ENCODE results near the gene TBCD. TPM values are rescaled to one million over a fixed set of nuclear protein-coding genes. Genes with fewer than 3 reads are reported as not detected.
"Not testable (repeated sequence)": the region's sequence is repeated elsewhere in the genome, so short reads cannot be mapped to it uniquely, and the experiment has no call there.

The TBCD gene
- total RNA-seq, 1 donor from 2014 or later, result 84.8 TPM

- Histone ChIP-seq H3K27me3 (ENCODE audit: low read depth) (no peaks in the 10 kb centered on the region), H3K27ac (no peak overlapping the region), H3K9me3 (no peaks in the 10 kb centered on the region), H3K36me3 (peaks cover 66% of the 10 kb centered on the region), H3K4me3 (no peak overlapping the region), H3K4me1 (no peaks in the 10 kb centered on the region)
- TF ChIP-seq, protein P1, sequence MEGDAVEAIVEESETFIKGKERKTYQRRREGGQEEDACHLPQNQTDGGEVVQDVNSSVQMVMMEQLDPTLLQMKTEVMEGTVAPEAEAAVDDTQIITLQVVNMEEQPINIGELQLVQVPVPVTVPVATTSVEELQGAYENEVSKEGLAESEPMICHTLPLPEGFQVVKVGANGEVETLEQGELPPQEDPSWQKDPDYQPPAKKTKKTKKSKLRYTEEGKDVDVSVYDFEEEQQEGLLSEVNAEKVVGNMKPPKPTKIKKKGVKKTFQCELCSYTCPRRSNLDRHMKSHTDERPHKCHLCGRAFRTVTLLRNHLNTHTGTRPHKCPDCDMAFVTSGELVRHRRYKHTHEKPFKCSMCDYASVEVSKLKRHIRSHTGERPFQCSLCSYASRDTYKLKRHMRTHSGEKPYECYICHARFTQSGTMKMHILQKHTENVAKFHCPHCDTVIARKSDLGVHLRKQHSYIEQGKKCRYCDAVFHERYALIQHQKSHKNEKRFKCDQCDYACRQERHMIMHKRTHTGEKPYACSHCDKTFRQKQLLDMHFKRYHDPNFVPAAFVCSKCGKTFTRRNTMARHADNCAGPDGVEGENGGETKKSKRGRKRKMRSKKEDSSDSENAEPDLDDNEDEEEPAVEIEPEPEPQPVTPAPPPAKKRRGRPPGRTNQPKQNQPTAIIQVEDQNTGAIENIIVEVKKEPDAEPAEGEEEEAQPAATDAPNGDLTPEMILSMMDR (IDR thresholded peaks at IDR 0.05), result no peak
- DNase-seq (peak; percentile 13), ATAC-seq (no peak)
- intact Hi-C loops (cut with DNase I), result no loop called here
Measured at GRCh38 chr17:82769041-82769440, 17.2 kb downstream of the TBCD start.

- Histone ChIP-seq H3K9me3 (no peaks in the 10 kb centered on the region), H3K4me1 (peaks cover 9% of the 10 kb centered on the region), H3K4me3 (no peak overlapping the region), H3K36me3 (peaks cover 50% of the 10 kb centered on the region), H3K27ac (no peak overlapping the region), H3K27me3 (ENCODE audit: low read depth) (no peaks in the 10 kb centered on the region)
- DNase-seq (no peak), ATAC-seq (peak; percentile 65 to 73)
- intact Hi-C loops (cut with DNase I), result no loop called here
- TF ChIP-seq, protein P1 (IDR thresholded peaks at IDR 0.05), result no peak
Measured at GRCh38 chr17:82772026-82772425, 20.2 kb downstream of the TBCD start.

GRCh38 chr17:82774456-82774855, 22.6 kb downstream of the TBCD start:
- H3K4me3 ChIP-seq, result peak overlapping the region; percentile 28
- H3K4me1 ChIP-seq; H3K27ac ChIP-seq; DNase-seq; intact Hi-C loops (cut with DNase I); H3K9me3 ChIP-seq; H3K27me3 ChIP-seq (ENCODE audit: low read depth); ATAC-seq: not testable (repeated sequence)
- peaks cover 35% of the 10 kb centered on the region for H3K36me3 ChIP-seq

DNA sequence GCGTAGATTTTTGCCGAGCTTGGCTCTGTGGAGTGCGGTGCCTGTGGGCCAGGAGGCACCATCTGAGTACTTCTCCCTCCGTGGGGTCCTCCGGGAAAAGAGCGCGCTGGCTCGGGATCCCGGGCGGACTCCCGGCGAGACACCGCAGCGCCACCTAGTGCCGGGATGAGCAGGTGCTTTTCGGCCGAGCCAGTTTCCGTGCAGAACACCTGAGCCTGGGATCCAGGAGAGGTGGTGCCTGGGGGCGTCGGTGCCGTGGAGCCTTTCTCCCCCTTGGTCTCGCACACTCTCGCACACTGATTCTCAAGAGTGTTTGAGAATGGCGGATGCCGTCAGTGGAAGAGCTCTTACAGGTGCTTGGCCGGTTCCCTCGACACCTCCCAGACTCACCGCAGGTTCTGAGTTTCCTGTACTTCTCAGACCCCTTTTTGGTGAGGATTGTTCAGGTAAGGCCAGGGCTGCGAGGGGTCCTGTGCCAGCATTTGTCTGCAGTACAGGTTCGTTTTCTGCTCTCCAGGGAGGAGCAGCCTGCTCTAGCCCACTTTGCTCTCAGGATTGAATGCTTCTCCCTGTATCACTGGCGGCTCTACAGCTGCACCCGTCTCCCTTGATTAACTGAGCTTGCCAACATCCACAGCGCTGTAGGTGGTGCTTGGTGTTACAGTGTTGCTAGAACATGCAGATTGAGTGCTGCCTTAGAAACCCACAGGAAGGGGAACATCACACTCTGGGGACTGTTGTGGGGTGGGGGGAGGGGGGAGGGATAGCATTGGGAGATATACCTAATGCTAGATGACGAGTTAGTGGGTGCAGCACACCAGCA, 23.3 kb downstream of the TBCD start:
- ATAC-seq, result peak; percentile 78 to 79
- intact Hi-C loops (cut with DNase I), result no loop called here
- Histone ChIP-seq H3K9me3 (no peaks in the 10 kb centered on the region), H3K27me3 (ENCODE audit: low read depth) (no peaks in the 10 kb centered on the region), H3K36me3 (peaks cover 27% of the 10 kb centered on the region), H3K4me1 (peaks cover 9% of the 10 kb centered on the region), H3K27ac (no peak overlapping the region), H3K4me3 (peak overlapping the region; percentile 28)
- TF ChIP-seq, protein P1 (IDR thresholded peaks at IDR 0.05), result peak; percentile 92
- peak; percentile 79 for DNase-seq

- no peak for ATAC-seq
- Histone ChIP-seq H3K4me3 (no peak overlapping the region), H3K27ac (no peak overlapping the region), H3K9me3 (no peaks in the 10 kb centered on the region), H3K4me1 (peaks cover 9% of the 10 kb centered on the region), H3K27me3 (ENCODE audit: low read depth) (no peaks in the 10 kb centered on the region), H3K36me3 (peaks cover 22% of the 10 kb centered on the region)
- DNase-seq, result no peak
- TF ChIP-seq, protein P1 (IDR thresholded peaks at IDR 0.05), result no peak
- intact Hi-C loops (cut with DNase I), result no loop called here
Measured at GRCh38 chr17:82776454-82776853, 24.6 kb downstream of the TBCD start.

- Histone ChIP-seq H3K4me1 (peaks cover 16% of the 10 kb centered on the region), H3K36me3 (peaks cover 19% of the 10 kb centered on the region)
- H3K4me3 ChIP-seq; H3K9me3 ChIP-seq; H3K27me3 ChIP-seq (ENCODE audit: low read depth); intact Hi-C loops (cut with DNase I); ATAC-seq; DNase-seq; H3K27ac ChIP-seq: not testable (repeated sequence)
- TF ChIP-seq, protein P1 (IDR thresholded peaks at IDR 0.05), result peak; percentile 43
Measured at GRCh38 chr17:82777778-82778375, 26.0 kb downstream of the TBCD start.

Data from lower lobe of right lung (tissue), 2 donors.